Measurements from ENCODE around the gene ITFG2.

DNA sequence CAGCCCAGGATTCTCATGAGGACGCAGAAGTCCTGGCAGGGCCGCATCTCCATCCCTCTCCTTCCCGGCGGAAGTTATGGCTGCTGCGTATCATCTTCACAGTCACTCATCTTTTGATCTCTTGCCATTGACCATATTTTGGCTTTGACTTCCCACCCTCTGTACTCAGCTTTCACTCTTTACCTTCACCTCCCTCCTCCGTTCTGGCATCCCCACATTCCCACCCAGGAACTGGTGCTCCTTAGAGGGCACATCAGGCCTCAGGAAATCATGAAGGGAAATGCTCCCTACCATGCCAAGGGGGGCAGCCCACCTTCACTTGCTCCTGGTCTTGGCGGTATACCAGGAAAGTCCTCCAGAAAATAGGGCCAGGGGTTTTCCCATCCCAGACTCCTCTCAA, 43.1 kb downstream of the ITFG2 start:
- TF ChIP-seq, protein P1, sequence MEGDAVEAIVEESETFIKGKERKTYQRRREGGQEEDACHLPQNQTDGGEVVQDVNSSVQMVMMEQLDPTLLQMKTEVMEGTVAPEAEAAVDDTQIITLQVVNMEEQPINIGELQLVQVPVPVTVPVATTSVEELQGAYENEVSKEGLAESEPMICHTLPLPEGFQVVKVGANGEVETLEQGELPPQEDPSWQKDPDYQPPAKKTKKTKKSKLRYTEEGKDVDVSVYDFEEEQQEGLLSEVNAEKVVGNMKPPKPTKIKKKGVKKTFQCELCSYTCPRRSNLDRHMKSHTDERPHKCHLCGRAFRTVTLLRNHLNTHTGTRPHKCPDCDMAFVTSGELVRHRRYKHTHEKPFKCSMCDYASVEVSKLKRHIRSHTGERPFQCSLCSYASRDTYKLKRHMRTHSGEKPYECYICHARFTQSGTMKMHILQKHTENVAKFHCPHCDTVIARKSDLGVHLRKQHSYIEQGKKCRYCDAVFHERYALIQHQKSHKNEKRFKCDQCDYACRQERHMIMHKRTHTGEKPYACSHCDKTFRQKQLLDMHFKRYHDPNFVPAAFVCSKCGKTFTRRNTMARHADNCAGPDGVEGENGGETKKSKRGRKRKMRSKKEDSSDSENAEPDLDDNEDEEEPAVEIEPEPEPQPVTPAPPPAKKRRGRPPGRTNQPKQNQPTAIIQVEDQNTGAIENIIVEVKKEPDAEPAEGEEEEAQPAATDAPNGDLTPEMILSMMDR (IDR thresholded peaks at IDR 0.05 in 2 of 3, conservative IDR thresholded peaks at IDR 0.05 in 1 of 3; ENCODE audit: borderline replicate concordance in 1 of 3, insufficient read depth in 1 of 3, low read depth in 2 of 3, low read length in 2 of 3), result no peak
- TF ChIP-seq CEBPB (IDR thresholded peaks at IDR 0.05; ENCODE audit: low read depth) (no peak), POLR2A (IDR thresholded peaks at IDR 0.05; ENCODE audit: borderline replicate concordance, extremely low read depth, insufficient read depth, insufficient read length) (no peak), EZH2phosphoT487 (IDR thresholded peaks at IDR 0.05; ENCODE audit: borderline replicate concordance) (no peak), JUND (IDR thresholded peaks at IDR 0.05) (no peak), POLR2AphosphoS5 (IDR thresholded peaks at IDR 0.05; ENCODE audit: low read depth, low read length) (no peak), SP1 (IDR thresholded peaks at IDR 0.05; ENCODE audit: low read depth) (no peak), EZH2 (IDR thresholded peaks at IDR 0.05) (no peak), YY1 (IDR thresholded peaks at IDR 0.05; ENCODE audit: extremely low read depth, insufficient replicate concordance, low read depth, low read length) (no peak), EGR1 (IDR thresholded peaks at IDR 0.05; ENCODE audit: low read depth) (no peak)
- TF ChIP-seq, protein P2, sequence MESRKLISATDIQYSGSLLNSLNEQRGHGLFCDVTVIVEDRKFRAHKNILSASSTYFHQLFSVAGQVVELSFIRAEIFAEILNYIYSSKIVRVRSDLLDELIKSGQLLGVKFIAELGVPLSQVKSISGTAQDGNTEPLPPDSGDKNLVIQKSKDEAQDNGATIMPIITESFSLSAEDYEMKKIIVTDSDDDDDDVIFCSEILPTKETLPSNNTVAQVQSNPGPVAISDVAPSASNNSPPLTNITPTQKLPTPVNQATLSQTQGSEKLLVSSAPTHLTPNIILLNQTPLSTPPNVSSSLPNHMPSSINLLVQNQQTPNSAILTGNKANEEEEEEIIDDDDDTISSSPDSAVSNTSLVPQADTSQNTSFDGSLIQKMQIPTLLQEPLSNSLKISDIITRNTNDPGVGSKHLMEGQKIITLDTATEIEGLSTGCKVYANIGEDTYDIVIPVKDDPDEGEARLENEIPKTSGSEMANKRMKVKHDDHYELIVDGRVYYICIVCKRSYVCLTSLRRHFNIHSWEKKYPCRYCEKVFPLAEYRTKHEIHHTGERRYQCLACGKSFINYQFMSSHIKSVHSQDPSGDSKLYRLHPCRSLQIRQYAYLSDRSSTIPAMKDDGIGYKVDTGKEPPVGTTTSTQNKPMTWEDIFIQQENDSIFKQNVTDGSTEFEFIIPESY (IDR thresholded peaks at IDR 0.05; ENCODE audit: extremely low read depth, insufficient replicate concordance, low read length), result no peak

All from HCT116 (cell line).